HEK293 (cell line): ENCODE measurements around the gene OCA2.

Experiments
- BCL11A ChIP-seq: fragments of 450-650 bp; formaldehyde crosslinking; IDR thresholded peaks from 2 replicates; pipeline ENCODE4 v1.5.1; 2016; ENCODE audit warnings: low read depth, missing biosample characterization, missing genetic modification characterization
- ZBTB26 ChIP-seq: fragments of 450-650 bp; formaldehyde crosslinking; optimal IDR thresholded peaks from 2 replicates; pipeline ENCODE3; 2016; ENCODE audit warnings: missing biosample characterization, mild to moderate bottlenecking, missing genetic modification characterization
- ZNF488 ChIP-seq: fragments of 450-650 bp; formaldehyde crosslinking; IDR thresholded peaks from 2 replicates; pipeline ENCODE4 v1.5.1; 2016; ENCODE audit warnings: missing biosample characterization, missing genetic modification characterization

GRCh38 chr15:28084547-28084946, 14.6 kb downstream of the OCA2 start:
- TF ChIP-seq ZBTB26 (no peak), BCL11A (tag by site-specific recombination) (no peak), ZNF488 (tag by site-specific recombination) (no peak)
